Forelimb muscle (tissue), 1 donor: ENCODE measurements around the gene TNFSF10. TPM values are rescaled to one million over a fixed set of nuclear protein-coding genes. Genes with fewer than 3 reads are reported as not detected.

Experiments
- polyA plus RNA-seq: library from polyadenylated mRNA; unstranded; fragments of 120-200 nt; gene quantifications from one replicate; pipeline ENCODE4 v1.2.1, GENCODE V29; 2013; ENCODE audit not compliant: insufficient read length

Gene TNFSF10
- polyA plus RNA-seq, 1 donor, result 9.4 TPM

Other genes starting within 250 kb of the TNFSF10 start
- not detected for gene GHSR, start 75.0 kb downstream of the TNFSF10 start, polyA plus RNA-seq
- gene NCEH1, start 187.6 kb upstream of the TNFSF10 start, polyA plus RNA-seq, result 1.7 TPM
- 13.0 TPM for gene ECT2, start 227.3 kb upstream of the TNFSF10 start, polyA plus RNA-seq